ENCODE data around the gene ZNF536.
A peak's percentile ranks its signal among the peaks of the same experiment; 100 is the strongest.
"Not testable (repeated sequence)": the region's sequence is repeated elsewhere in the genome, so short reads cannot be mapped to it uniquely, and the experiment has no call there.

ZNF536 gene

GRCh38 chr19:30442674-30443073, 70.5 kb downstream of the ZNF536 start:
- Histone ChIP-seq H3K4me1 (ENCODE audit: control insufficient read depth, insufficient read depth, low read length) (no peaks in the 10 kb centered on the region), H3K36me3 (ENCODE audit: control insufficient read depth, insufficient read depth, low read length) (no peaks in the 10 kb centered on the region), H3K27me3 (ENCODE audit: control insufficient read depth, insufficient read depth, low read length) (no peaks in the 10 kb centered on the region), H3K9me3 (ENCODE audit: control insufficient read depth, insufficient read depth, low read depth, low read length) (no peaks in the 10 kb centered on the region), H3K4me3 (ENCODE audit: low read depth, low read length) (no peak overlapping the region), H3K27ac (ENCODE audit: low read depth, low read length) (no peak overlapping the region), H3K9ac (ENCODE audit: low read length) (no peak overlapping the region)

- H3K27ac ChIP-seq (ENCODE audit: low read depth, low read length), result no peak overlapping the region
- no peaks in the 10 kb centered on the region for H3K9me3 ChIP-seq (ENCODE audit: control insufficient read depth, insufficient read depth, low read depth, low read length)
- no peak overlapping the region for H3K9ac ChIP-seq (ENCODE audit: low read length)
- no peak overlapping the region for H3K4me3 ChIP-seq (ENCODE audit: low read depth, low read length)
- peaks cover 4% of the 10 kb centered on the region for H3K4me1 ChIP-seq (ENCODE audit: control insufficient read depth, insufficient read depth, low read length)
- no peaks in the 10 kb centered on the region for H3K27me3 ChIP-seq (ENCODE audit: control insufficient read depth, insufficient read depth, low read length)
- no peaks in the 10 kb centered on the region for H3K36me3 ChIP-seq (ENCODE audit: control insufficient read depth, insufficient read depth, low read length)
Measured at GRCh38 chr19:30443531-30444252, 71.5 kb downstream of the ZNF536 start.

DNA sequence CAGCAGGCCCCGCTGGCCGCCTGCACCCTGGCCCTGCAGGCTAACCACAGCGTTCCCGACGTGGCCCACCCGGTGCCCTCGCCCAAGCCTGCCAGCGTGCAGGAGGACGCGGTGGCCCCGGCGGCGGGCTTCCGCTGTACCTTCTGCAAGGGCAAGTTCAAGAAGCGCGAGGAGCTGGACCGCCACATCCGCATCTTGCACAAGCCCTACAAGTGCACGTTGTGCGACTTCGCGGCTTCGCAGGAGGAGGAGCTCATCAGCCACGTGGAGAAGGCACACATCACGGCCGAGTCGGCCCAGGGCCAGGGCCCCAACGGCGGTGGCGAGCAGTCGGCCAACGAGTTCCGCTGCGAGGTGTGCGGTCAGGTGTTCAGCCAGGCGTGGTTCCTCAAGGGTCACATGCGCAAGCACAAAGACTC, 72.1 kb downstream of the ZNF536 start:
- Histone ChIP-seq H3K9me3 (ENCODE audit: control insufficient read depth, insufficient read depth, low read depth, low read length) (no peaks in the 10 kb centered on the region), H3K27me3 (ENCODE audit: control insufficient read depth, insufficient read depth, low read length) (no peaks in the 10 kb centered on the region), H3K4me1 (ENCODE audit: control insufficient read depth, insufficient read depth, low read length) (peaks cover 10% of the 10 kb centered on the region), H3K36me3 (ENCODE audit: control insufficient read depth, insufficient read depth, low read length) (no peaks in the 10 kb centered on the region), H3K4me3 (ENCODE audit: low read depth, low read length) (no peak overlapping the region), H3K9ac (ENCODE audit: low read length) (no peak overlapping the region), H3K27ac (ENCODE audit: low read depth, low read length) (no peak overlapping the region)

GRCh38 chr19:30444686-30445232, 72.6 kb downstream of the ZNF536 start:
- Histone ChIP-seq H3K36me3 (ENCODE audit: control insufficient read depth, insufficient read depth, low read length) (no peaks in the 10 kb centered on the region), H3K27ac (ENCODE audit: low read depth, low read length) (no peak overlapping the region), H3K4me3 (ENCODE audit: low read depth, low read length) (no peak overlapping the region), H3K27me3 (ENCODE audit: control insufficient read depth, insufficient read depth, low read length) (no peaks in the 10 kb centered on the region), H3K9ac (ENCODE audit: low read length) (no peak overlapping the region), H3K4me1 (ENCODE audit: control insufficient read depth, insufficient read depth, low read length) (peaks cover 14% of the 10 kb centered on the region), H3K9me3 (ENCODE audit: control insufficient read depth, insufficient read depth, low read depth, low read length) (no peaks in the 10 kb centered on the region)

DNA sequence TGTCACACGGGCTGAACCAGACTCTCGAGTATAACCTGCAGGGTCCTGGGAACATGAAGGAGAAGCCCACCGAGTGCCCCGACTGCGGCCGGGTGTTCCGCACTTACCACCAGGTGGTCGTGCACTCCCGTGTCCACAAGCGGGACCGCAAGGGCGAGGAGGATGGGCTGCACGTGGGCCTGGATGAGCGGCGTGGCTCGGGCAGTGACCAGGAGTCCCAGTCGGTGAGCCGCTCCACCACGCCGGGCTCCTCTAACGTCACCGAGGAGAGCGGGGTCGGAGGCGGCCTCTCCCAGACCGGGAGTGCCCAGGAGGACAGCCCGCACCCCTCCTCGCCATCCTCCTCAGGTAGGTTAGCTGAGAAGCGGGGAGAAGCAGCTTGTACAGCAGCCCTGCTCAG, 73.2 kb downstream of the ZNF536 start:
- Histone ChIP-seq H3K9me3 (ENCODE audit: control insufficient read depth, insufficient read depth, low read depth, low read length) (no peaks in the 10 kb centered on the region), H3K9ac (ENCODE audit: low read length) (no peak overlapping the region), H3K4me3 (ENCODE audit: low read depth, low read length) (no peak overlapping the region), H3K27me3 (ENCODE audit: control insufficient read depth, insufficient read depth, low read length) (no peaks in the 10 kb centered on the region), H3K36me3 (ENCODE audit: control insufficient read depth, insufficient read depth, low read length) (no peaks in the 10 kb centered on the region), H3K4me1 (ENCODE audit: control insufficient read depth, insufficient read depth, low read length) (peaks cover 21% of the 10 kb centered on the region), H3K27ac (ENCODE audit: low read depth, low read length) (no peak overlapping the region)

DNA sequence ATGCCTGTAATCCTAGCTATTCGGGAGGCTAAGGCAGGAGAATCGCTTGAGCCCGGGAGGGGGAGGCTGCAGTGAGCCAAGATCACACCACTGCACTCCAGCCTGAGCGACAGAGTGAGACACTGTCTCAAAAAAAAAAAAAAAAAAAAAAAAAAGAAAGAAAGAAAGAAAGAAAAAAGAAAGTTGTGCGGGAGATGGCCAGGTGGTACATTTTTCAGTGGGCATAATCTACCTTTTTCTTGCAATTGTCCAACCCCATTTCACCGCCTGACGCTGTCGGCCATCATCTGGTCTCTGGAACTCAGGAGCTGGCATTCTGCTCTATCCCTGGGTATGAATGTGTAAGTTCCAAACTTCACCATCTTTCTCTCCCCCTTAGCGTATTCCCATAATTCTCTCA, 73.9 kb downstream of the ZNF536 start:
- not testable (repeated sequence) for H3K27me3 ChIP-seq (ENCODE audit: control insufficient read depth, insufficient read depth, low read length)

DNA sequence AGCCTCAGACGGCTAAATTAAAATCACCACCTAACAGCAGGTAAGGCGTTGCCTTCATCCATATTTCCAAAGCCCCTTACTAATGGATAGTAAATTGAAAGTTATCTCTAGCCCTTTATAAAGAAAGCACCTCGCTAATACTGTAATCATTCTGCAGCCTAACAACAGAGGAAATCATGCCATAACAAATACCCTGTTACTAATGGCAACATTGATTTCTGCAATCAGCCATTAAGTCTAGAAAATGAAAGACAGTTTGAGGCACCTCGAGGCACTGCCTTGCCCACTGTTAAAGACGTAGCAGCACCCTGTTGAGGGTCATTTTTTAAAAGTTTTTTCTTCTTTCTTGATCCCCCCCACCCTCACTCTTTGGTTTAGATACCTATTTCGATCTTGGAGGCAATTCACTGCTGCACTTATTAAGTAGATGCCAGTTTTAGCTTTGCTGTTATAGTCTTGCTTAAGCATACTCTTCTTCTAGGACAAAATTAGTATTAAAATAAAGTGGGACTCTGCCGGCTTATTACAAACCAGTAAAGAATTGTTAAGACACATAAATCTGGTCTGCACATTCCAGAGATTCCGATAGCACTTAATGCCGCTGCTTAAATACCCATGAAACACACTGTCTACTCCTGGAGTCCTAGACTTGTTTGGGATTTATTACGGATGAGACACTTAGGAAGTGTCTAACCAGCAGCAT, 74.8 kb downstream of the ZNF536 start:
- Histone ChIP-seq H3K36me3 (ENCODE audit: control insufficient read depth, insufficient read depth, low read length) (no peaks in the 10 kb centered on the region), H3K4me1 (ENCODE audit: control insufficient read depth, insufficient read depth, low read length) (peaks cover 27% of the 10 kb centered on the region), H3K27me3 (ENCODE audit: control insufficient read depth, insufficient read depth, low read length) (no peaks in the 10 kb centered on the region), H3K4me3 (ENCODE audit: low read depth, low read length) (no peak overlapping the region), H3K9me3 (ENCODE audit: control insufficient read depth, insufficient read depth, low read depth, low read length) (no peaks in the 10 kb centered on the region), H3K27ac (ENCODE audit: low read depth, low read length) (no peak overlapping the region), H3K9ac (ENCODE audit: low read length) (no peak overlapping the region)

More for the DNA sequence above, 73.9 kb downstream of the ZNF536 start:
- H3K9me3 ChIP-seq (ENCODE audit: control insufficient read depth, insufficient read depth, low read depth, low read length); H3K4me3 ChIP-seq (ENCODE audit: low read depth, low read length); H3K36me3 ChIP-seq (ENCODE audit: control insufficient read depth, insufficient read depth, low read length); H3K9ac ChIP-seq (ENCODE audit: low read length); H3K27ac ChIP-seq (ENCODE audit: low read depth, low read length): not testable (repeated sequence)
- peaks cover 27% of the 10 kb centered on the region for H3K4me1 ChIP-seq (ENCODE audit: control insufficient read depth, insufficient read depth, low read length)

- Histone ChIP-seq H3K27me3 (ENCODE audit: control insufficient read depth, insufficient read depth, low read length) (no peaks in the 10 kb centered on the region), H3K36me3 (ENCODE audit: control insufficient read depth, insufficient read depth, low read length) (no peaks in the 10 kb centered on the region), H3K4me3 (ENCODE audit: low read depth, low read length) (no peak overlapping the region), H3K9me3 (ENCODE audit: control insufficient read depth, insufficient read depth, low read depth, low read length) (no peaks in the 10 kb centered on the region), H3K27ac (ENCODE audit: low read depth, low read length) (no peak overlapping the region), H3K4me1 (ENCODE audit: control insufficient read depth, insufficient read depth, low read length) (peaks cover 27% of the 10 kb centered on the region), H3K9ac (ENCODE audit: low read length) (no peak overlapping the region)
Measured at GRCh38 chr19:30447553-30447870, 75.3 kb downstream of the ZNF536 start.

- H3K9me3 ChIP-seq (ENCODE audit: control insufficient read depth, insufficient read depth, low read depth, low read length), result no peaks in the 10 kb centered on the region
- H3K27me3 ChIP-seq (ENCODE audit: control insufficient read depth, insufficient read depth, low read length), result no peaks in the 10 kb centered on the region
- H3K4me1 ChIP-seq (ENCODE audit: control insufficient read depth, insufficient read depth, low read length), result peaks cover 27% of the 10 kb centered on the region
- H3K27ac ChIP-seq (ENCODE audit: low read depth, low read length), result no peak overlapping the region
- no peaks in the 10 kb centered on the region for H3K36me3 ChIP-seq (ENCODE audit: control insufficient read depth, insufficient read depth, low read length)
- H3K4me3 ChIP-seq (ENCODE audit: low read depth, low read length), result no peak overlapping the region
- H3K9ac ChIP-seq (ENCODE audit: low read length), result no peak overlapping the region
Measured at GRCh38 chr19:30448386-30449077, 76.3 kb downstream of the ZNF536 start.

GRCh38 chr19:30449078-30449590, 77.0 kb downstream of the ZNF536 start:
- Histone ChIP-seq H3K4me3 (ENCODE audit: low read depth, low read length) (no peak overlapping the region), H3K27ac (ENCODE audit: low read depth, low read length) (no peak overlapping the region)

GRCh38 chr19:30449673-30450072, 77.5 kb downstream of the ZNF536 start:
- Histone ChIP-seq H3K4me3 (ENCODE audit: low read depth, low read length) (peak overlapping the region; percentile 15; the same call in 1 of the 2 replicates), H3K36me3 (ENCODE audit: control insufficient read depth, insufficient read depth, low read length) (no peaks in the 10 kb centered on the region), H3K4me1 (ENCODE audit: control insufficient read depth, insufficient read depth, low read length) (peaks cover 27% of the 10 kb centered on the region), H3K9me3 (ENCODE audit: control insufficient read depth, insufficient read depth, low read depth, low read length) (no peaks in the 10 kb centered on the region), H3K9ac (ENCODE audit: low read length) (no peak overlapping the region), H3K27me3 (ENCODE audit: control insufficient read depth, insufficient read depth, low read length) (no peaks in the 10 kb centered on the region), H3K27ac (ENCODE audit: low read depth, low read length) (no peak overlapping the region)

More at GRCh38 chr19:30449078-30449590, 77.0 kb downstream of the ZNF536 start:
- Histone ChIP-seq H3K4me1 (ENCODE audit: control insufficient read depth, insufficient read depth, low read length) (peaks cover 27% of the 10 kb centered on the region), H3K9ac (ENCODE audit: low read length) (no peak overlapping the region), H3K9me3 (ENCODE audit: control insufficient read depth, insufficient read depth, low read depth, low read length) (no peaks in the 10 kb centered on the region), H3K27me3 (ENCODE audit: control insufficient read depth, insufficient read depth, low read length) (no peaks in the 10 kb centered on the region), H3K36me3 (ENCODE audit: control insufficient read depth, insufficient read depth, low read length) (no peaks in the 10 kb centered on the region)
